Activated CD4-positive, alpha-beta T cell treated with anti-CD3 and anti-CD28 coated beads, Interleukin-2, Interleukin-6, amounts not matched to agents 100 ng/mL and 50 ng/mL, durations not matched to agents 16 hours and 8 hours (primary cell): ENCODE data around the gene GPR15LG.
"Not testable (repeated sequence)": the region's sequence is repeated elsewhere in the genome, so short reads cannot be mapped to it uniquely, and the experiment has no call there.

Experiments
- DNase-seq: peaks from one replicate; pipeline ENCODE4 v3.0.0-alpha.2; 2020

The GPR15LG gene

DNA sequence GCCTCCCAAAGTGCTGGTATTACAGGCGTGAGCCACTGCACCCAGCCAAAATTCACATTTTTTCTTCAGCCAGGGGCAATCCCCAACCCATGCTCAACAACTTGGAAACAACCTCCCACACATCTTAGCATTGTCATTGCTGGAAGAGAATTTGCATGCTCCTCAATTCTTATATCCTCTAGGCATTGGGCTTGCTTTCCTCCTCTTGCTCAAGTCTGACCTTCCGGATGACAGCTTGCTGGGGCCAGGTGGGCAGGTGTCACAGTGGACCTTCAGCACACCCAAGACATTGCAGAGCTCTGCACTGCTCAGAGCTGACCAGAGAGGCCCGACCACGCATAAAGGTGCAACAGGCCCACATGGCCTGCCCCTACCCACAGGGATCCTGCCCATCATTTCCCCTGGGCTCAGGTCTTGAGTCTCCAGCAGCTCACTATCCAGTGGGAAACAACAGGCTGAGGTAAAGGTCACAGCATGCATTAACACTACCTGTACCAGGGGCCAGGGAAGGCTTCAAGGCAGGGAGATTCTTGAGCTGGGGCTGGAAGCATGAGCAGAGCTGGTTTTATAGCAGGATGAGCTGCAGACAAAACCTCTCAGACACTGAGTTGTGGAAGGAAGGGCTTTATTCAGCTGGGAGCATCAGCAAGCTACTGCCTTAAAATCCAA, 6.8 kb upstream of the GPR15LG start:
- DNase-seq = no peak

DNA sequence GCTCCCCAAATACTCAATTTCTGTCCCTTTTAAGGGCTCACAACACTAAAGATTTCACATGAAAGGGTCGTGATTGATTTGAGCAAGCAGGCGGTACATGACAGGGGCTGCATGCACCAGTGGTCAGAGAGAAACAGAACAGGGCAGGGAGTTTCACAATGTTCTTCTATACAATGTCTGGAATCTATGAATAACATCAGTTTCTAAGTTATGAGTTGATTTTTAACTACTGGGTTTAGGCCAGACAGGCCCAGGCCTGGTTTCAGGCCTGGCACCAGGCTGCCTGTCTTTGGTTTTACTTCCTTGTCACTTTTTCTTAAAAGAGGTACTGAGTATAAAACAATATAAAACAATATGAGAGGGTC, 6.3 kb upstream of the GPR15LG start:
- not testable (repeated sequence) for DNase-seq

DNA sequence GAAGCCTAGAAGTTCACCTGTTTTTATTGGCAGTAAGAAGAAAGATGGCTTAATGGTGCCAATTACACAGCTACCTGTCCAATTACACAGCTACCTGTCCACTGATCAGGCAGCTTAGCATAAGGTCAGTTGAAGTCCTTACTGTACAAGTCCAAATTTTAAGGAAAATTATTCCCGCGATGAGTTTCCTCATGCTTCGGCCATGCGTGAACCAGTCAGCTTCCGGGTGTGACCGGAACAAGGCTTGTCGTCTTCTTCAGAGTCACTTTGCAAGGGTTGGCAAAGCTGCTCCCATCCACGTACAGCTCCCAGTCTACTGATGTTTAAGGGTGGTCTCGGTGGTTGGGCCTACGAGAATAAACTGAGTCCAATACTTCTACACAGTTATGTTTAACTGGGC, 5.2 kb upstream of the GPR15LG start:
- DNase-seq = not testable (repeated sequence)

GRCh38 chr10:84171237-84171636, 2.4 kb upstream of the GPR15LG start:
- DNase-seq = not testable (repeated sequence)

GRCh38 chr10:84171700-84172466, 1.7 kb upstream of the GPR15LG start:
- not testable (repeated sequence) for DNase-seq

GRCh38 chr10:84172467-84173356, 889 bp upstream of the GPR15LG start:
- DNase-seq = no peak

- no peak for DNase-seq
Measured at GRCh38 chr10:84175436-84175835, 1.8 kb downstream of the GPR15LG start.

GRCh38 chr10:84176351-84176750, 2.8 kb downstream of the GPR15LG start:
- no peak for DNase-seq

DNA sequence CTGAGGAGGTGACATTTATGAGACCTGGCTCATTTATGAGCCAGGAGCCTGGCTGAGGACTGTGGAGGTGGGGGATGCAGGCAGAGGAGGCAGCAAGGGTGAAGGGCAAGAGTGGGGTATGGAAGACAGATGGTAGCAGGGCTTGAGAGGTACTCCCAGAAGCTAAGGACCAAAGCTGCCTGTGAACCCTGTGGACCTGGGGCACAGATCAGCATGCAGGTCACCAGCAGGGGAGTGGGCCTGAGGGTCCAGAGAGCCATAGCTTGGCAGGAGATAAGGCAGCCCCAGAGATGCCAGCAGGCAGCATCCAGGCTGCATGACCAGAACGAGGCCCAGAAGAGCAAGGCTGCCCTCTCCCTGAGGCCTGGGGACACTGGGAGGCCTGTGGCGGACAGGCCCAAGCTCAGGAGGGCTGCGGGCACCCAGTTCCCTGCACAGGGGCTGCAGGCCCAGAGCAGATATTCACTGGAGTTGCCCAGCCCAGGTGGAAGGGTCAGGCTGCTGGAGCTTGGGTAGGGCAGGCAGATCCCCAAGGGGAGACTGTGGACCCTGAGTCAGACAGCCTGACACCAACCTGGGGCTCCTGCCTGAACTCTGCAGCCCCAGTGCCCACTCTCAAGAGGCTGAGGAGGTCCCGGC, 3.4 kb downstream of the GPR15LG start:
- DNase-seq = no peak

- peak; percentile 33 for DNase-seq
Measured at GRCh38 chr10:84177541-84178141, 4.0 kb downstream of the GPR15LG start.

- DNase-seq = no peak
Measured at GRCh38 chr10:84178160-84178609, 4.6 kb downstream of the GPR15LG start.

GRCh38 chr10:84179059-84179710, 5.6 kb downstream of the GPR15LG start:
- DNase-seq = no peak

- not testable (repeated sequence) for DNase-seq
Measured at GRCh38 chr10:84180386-84180785, 6.8 kb downstream of the GPR15LG start.

GRCh38 chr10:84181631-84182030, 8.0 kb downstream of the GPR15LG start:
- no peak for DNase-seq

DNA sequence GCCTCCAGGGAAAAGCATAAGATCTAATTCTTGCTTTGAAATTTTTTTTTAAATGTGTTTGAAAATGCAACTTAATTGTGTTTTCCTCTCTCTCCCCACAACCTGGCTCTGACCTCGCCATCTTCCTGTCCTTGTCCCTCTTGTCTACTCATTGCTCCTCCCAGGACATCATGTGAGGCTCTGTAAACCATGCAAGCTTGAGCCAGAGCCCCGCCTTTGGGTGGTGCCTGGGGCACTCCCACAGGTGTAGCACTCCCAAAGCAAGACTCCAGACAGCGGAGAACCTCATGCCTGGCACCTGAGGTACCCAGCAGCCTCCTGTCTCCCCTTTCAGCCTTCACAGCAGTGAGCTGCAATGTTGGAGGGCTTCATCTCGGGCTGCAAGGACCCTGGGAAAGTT, 10.9 kb downstream of the GPR15LG start:
- no peak for DNase-seq

DNA sequence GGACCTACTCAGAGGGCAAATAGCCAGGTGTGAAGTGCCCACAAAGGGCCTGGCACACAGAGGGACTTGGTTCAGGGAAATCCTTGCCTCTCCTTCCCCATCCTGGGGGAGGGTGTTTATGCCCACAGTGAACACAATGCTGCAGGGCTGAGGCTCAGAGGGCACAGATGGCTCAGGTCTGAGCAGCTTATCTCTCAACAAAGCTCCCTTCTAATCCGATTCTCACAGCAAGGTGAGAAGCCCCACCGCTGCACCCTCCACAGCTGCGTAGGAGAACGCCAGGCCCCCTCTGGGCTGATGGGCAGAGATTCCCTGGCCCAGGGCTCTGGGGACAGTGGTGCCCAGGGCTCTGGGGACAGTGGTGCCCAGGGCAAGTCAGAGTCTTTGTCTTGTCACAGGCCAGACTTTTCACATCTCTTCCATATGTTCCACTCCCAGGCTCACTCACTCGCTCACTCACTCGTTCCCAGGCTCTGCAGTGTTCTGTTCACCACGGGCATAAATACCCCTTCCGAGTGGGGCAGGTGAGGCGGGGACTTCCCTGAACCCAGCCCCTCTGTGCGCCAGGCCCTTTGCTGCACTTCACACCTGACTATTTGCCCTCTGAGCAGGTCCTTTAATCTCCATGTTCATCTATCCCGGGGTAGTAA, 12.1 kb downstream of the GPR15LG start:
- DNase-seq = no peak

DNA sequence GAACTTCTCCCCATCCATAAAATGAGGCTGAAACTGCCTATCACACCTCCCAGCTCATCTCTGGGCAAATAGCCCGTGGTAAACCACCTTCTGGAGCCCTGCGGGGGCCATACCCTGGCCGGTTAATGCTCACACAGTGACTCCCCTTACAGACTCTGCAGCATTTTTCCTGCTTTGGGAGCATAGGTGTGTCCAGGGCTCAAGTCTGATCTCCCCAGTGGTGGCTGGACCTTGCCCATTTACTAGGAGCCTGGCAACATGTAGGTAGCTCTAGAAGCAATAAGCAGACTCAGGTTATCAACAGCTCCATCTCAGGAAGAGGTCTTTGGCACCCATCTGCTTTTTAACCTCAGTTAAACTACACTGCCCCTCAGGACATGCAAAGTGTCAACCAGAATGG, 15.2 kb downstream of the GPR15LG start:
- DNase-seq = no peak

- DNase-seq = no peak
Measured at GRCh38 chr10:84190621-84191020, 17.0 kb downstream of the GPR15LG start.

DNA sequence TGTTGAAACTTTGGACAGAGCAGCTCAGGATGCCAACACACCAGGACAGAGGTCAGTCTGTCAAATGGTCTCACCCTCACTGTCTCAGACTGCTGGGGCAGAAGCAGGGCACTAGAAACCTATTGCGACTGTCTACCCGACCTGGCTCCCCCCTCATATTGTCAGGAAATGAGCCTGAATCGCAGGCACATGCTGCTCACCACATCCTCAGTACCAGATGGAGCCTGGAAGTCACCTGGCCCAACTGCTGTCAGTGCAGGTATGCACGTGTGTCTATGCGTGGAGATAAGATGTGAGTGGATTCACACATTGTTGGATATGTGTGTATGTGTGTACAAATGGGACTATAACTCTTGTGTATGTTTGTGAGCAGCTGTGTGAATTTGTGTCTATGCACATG, 17.5 kb downstream of the GPR15LG start:
- no peak for DNase-seq

GRCh38 chr10:84193327-84193726, 19.7 kb downstream of the GPR15LG start:
- DNase-seq = no peak

DNA sequence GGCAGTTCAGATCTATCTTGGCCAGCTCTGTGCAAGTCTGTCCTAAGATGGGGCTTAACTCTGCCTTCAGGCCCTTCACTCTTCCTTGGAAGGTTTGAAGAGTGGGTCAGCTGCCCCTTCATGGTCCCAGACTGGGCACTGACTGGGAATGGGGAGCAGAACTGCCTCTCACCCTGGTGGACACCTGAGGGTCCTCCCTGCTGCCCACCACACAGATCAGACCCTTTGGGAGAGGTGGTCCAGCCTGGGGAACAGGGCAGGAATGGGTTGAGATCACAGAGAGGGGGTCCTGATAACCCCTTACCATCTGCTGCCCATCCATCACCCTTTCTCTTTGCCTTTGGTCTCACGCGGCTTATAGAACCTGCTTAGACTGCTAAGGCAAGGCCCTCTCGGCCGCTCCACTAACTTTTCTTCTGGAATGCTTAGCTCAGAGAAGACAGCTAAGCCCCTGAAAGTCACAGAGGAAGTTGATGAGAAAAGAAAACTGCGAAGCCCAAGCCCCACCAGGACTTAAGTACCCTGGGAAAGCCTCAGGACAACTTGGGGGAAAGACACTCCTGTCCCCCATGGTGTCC, 20.3 kb downstream of the GPR15LG start:
- no peak for DNase-seq
